HG03060 (cell line): ENCODE data around the gene CCL17.
"Not testable (repeated sequence)": the region's sequence is repeated elsewhere in the genome, so short reads cannot be mapped to it uniquely, and the experiment has no call there.

Experiments used
- ATAC-seq: cut with Tn5 transposase; IDR thresholded peaks from one replicate; pipeline ENCODE4 v1.9.1; 2021; ENCODE audit warnings: low read depth, moderate number of reproducible peaks; ENCODE audit not compliant: unreplicated experiment

CCL17 gene

DNA sequence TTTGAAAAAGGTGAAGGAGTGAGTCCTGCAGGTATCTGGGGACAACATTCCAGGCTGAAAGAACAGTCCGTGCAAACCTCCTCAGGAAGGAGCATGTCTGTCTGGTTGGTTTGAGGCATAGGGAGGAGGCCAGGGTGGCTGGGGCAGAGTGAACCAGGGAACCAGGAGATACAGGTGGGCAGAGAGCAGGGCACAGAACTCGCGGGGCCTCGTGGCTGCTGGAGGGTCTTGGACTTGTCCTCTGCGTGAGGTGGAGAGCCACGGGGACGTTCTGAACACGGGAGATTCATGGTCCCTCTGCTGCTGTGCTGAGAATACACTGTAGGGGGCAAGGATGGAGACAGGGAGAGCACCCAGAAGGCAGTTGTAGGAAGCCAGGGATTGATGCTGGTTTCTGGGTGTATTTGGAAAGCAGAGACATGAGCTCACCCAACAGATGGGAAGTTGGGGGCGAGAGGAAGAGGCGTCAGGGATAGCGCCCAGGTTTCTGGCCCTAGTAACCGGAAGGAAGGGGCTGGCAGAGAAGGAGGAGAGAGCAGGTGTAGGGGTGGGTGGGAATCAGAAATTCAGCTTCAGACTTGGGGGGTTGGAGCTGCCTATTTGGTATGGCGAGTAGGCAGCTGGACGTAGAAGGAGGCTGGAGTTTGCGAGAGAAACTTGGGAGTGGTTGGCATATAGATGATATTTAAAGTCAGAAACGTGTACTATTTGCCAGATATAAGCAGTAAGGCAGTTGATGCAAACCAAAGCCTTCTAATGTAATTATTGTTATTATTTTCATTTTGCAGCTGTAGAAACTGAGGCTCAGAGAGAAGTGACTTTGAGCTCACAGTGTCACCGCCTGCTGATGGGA, at the start of gene CCL17:
Gene CCL17 (plus strand): TSS at position 803 of the 853 bp plus-strand sequence. CDS start 9,166 bp downstream, outside the sequence.
- no peak for ATAC-seq

- ATAC-seq, result no peak
Measured at GRCh38 chr16:57355898-57356414, 48.6 kb upstream of the CCL17 start.

DNA sequence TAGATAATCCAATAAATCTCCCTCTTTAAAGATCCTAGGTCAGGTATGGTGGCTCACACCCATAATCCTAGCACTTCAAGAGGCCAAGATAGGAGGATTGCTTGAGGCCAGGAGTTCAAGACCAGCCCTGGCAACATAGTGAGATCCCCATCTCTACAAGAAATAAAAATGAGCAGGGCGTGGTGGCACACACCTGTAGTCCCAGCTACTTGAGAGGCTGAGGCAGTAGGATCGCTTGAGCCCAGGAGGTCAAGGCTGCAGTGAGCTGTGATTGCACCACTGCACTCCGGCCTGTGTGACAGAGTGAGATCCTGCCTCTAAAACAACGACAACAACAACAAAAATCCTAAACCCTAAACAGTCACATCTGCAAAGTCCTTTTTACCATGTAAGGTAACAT, 48.0 kb upstream of the CCL17 start:
- ATAC-seq, result no peak

DNA sequence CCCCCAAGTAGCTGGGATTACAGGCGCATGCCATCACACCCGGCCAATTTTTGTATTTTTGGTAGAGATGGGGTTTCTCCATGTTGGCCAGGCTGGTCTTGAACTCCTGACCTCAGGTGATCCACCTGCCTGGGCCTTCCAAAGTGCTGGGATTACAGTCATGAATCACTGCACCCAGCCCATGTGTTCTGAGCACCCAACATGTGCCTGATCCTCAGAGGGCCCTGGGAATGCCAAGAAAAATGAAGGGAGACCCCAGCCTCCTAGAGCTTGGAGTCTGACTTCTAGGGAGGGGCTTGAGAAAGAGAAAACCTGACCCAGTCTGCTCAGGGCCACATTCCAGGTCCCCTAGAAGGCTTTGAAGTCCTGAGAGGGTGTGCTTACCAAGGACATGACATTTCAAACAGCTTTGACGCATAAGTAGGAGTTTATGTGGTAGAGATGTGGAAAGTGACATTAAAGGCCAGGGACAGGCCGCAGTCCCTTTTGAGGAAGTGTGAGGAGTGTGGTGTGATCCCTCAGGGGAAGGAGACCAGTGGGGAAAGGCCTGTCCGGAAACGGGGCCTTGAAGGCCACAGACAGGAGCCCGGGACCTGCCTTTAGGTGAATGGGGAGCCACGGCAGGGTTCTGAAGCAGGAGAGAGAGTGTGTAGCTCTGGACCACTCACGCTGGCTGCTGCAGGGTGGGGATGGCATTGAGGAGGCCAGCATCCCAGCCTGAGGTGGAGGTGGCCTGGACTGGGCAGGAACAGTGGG, 47.1 kb upstream of the CCL17 start:
- no peak for ATAC-seq

DNA sequence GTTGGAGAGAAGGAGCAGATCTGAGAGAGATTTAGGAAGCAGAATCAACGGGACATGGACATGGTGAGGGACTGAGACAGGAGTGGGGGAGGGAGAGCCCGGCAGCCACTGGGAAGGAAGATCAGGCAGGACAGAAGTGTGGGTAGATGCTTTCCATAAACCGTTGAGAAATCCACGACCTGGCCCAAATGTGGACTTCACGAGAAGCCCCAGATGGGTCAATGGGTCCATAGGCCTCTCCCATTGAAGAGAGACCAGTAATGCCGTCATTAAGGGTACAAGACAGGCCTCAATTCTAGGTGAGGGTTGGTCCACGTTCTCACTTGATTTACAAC, 46.5 kb upstream of the CCL17 start:
- no peak for ATAC-seq

DNA sequence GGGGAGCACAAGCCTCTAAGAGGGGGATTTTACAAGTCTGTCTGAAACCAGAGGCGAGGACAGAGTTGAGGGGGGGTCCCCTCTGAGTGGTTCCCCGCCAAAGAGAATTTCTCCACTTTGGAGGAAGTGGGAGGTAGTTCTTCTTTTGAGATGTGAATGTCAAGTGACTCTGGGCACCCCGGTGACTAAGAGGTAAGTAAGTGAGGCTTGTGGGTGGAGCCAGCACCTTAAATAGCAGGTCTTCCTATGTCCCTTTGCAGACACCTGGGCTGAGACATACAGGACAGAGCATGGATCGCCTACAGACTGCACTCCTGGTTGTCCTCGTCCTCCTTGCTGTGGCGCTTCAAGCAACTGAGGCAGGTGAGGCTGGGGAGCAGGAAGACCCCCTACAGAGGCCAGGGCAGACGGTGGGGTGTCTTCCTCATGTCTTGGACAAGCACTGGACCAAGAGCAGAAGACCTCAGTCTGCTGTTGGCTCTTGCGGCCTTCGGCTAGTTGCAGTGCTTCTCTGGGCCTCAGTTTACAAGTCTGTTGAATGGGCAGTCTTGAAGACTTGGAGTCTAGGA, 46.0 kb upstream of the CCL17 start, which contains the start of gene CCL22:
Gene CCL22 (plus strand): TSS at position 257 of the 569 bp plus-strand sequence. CDS start 34 bp downstream, at position 291.
- ATAC-seq, result no peak

DNA sequence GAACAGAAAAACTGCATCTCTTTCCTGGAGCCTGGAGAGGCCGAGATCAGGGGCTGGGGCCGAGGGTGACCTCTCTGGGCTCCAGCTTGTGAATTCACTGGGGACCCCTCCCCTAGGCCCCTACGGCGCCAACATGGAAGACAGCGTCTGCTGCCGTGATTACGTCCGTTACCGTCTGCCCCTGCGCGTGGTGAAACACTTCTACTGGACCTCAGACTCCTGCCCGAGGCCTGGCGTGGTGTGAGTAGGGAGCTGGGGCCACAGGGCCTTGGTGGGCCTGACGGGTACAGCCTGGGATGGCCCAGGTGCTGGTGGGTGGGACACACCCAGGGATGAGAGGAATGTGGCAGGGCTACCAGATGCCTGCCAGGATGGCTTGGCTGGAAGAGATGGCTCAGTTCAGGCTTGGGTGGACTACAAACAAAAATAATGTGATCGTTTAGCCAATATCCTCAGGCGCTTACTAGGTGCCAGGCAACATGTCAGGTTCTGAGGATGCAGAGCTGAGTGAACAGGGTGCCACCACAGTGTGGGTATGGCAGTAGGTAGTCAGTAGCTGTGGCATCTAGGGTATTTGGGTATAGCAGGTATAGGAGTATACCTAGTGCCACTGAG, 44.1 kb upstream of the CCL17 start:
- no peak for ATAC-seq

DNA sequence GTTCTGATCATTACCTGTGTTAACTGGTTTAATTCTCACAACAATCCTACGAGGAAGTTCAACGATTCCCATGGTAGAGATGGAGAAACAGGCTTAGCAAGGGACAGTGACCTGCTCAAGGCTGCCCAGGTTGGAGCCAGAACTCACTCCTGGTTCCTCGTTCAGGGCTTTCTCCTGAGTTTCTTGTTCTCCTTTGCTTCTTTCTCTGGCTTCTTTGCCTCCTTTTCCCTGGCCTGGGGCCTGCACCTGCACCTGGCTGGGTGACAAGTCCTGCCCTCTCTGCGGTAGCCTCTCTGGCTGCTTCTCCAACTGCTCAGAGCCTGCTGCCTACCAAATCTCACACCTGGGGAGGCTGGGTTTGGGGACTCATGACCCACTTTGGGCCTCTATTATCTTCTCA, 43.2 kb upstream of the CCL17 start:
- ATAC-seq, result no peak

DNA sequence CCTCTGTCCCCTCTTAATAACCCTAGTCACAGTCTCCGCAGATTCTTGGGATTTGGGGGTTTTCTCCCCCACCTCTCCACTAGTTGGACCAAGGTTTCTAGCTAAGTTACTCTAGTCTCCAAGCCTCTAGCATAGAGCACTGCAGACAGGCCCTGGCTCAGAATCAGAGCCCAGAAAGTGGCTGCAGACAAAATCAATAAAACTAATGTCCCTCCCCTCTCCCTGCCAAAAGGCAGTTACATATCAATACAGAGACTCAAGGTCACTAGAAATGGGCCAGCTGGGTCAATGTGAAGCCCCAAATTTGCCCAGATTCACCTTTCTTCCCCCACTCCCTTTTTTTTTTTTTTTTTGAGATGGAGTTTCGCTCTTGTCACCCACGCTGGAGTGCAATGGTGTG, 40.4 kb upstream of the CCL17 start:
- no peak for ATAC-seq

DNA sequence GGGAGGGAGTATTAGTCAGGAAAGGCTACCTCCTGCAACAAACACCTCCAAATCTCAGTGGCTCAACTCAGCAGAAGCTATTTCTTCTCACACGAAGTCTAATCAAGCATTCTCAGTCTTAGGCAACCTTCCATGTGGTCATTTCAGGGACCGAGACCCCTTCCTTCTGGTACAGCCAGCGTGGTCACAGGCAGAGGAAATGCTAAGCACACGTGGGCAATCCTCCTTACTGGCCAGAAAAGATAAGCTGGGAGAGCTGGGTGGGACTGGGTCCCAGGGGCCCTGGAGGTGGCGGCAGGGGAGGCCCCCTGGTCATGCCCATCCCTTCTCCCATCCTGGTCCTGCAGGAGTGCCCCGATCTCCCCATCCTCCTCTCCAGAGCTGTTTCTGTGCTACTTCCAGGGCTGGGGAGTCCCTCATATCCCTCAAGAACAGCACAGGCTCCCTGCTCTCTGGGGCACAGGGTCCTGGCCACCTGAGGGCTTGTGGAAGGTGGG, 38.0 kb upstream of the CCL17 start:
- no peak for ATAC-seq

DNA sequence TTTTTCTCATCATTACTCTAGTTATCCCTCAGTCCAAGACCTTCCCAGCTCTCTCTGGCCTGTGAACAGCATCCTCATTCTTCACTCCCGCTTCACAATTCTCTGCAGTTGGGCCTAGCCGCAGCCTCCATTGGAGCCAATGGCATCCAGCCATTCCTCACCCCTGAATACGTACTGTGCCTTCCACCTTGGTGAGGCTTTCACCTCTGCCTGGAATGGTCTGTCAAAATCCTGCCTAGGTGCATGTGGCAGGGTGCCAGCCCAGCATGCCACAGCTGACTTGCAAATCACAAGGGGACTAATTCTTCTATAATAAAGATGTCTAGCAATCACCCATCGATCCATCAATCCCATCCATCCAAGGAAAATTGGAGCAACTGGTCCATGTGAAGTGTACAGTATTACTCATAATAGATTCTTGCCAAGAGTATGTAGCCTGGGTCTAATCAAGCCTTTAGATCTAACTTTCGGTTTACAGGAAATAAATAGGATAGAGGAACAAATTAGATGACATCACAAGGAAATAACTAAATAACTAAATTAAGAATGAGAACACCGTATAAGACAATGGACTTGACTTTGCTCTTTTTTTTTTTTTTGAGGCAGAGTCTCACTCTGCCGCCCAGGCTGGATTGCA, 37.3 kb upstream of the CCL17 start:
- ATAC-seq, result no peak

GRCh38 chr16:57371494-57372371, 32.8 kb upstream of the CCL17 start:
- no peak for ATAC-seq

DNA sequence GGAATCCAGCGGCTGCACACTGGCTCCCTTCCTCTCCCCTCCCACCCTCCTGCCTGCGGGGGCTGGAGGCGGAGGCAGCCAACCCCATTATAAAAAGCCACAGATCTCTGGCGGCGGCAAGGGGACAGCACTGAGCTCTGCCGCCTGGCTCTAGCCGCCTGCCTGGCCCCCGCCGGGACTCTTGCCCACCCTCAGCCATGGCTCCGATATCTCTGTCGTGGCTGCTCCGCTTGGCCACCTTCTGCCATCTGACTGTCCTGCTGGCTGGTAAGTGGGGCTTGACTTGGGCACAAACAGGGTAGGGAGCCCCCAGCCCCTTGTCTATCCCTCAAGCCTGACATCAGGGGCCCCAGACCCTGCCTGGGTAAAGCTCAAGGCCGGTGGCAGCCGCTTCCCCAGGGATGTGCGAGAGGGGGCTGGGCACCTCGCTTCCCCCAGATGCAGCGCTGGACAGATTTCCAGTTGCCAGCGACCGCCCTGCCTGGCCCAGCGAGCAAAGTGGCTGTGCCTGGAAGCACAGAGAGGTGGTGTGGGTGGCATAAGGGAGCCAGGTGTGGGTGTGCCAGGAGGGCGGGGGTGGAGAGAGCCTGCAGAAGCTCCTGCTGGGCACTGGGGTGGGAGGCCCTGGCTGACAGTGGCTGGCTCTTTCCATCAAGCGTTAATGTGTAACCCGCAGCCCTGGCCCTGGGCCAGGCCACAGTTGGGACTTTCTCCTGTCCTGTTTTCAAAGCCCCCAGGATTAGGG, 32.0 kb upstream of the CCL17 start, which contains the start of gene CX3CL1:
Gene CX3CL1 (plus strand): TSS at position 119 of the 745 bp plus-strand sequence. CDS start 79 bp downstream, at position 198.
- ATAC-seq, result no peak

- no peak for ATAC-seq
Measured at GRCh38 chr16:57373117-57373947, 31.2 kb upstream of the CCL17 start.

- no peak for ATAC-seq
Measured at GRCh38 chr16:57374067-57374534, 30.5 kb upstream of the CCL17 start.

- not testable (repeated sequence) for ATAC-seq
Measured at GRCh38 chr16:57374925-57375465, 29.6 kb upstream of the CCL17 start.

DNA sequence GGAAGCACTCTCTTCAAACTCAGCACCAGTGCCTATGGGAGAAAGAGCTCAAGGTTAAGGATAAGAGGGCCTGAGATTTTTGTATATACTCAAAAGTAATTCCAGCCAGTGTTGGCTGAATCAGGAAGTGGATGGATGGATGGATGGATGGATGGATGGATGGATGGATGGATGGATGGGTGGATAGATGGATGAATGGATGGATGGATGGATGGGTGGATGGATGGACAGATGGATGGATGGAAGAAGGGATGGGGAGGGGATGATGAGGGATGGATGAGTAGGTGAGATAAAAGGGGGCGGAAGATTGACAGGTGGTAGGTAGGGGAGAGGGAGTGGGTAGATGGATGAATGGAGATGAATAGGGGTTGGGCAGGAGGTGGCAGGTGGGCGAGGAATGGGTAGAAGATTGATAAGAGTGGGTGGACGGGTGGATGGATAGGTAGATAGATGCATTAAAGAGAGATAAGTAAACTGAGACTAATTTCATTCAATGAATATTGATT, 28.2 kb upstream of the CCL17 start:
- no peak for ATAC-seq
